Activated CD4-positive, alpha-beta T cell treated with anti-CD3 and anti-CD28 coated beads, Interleukin-2, amount 50 U/mL, for 16 hours (primary cell): ENCODE data around the gene YTHDF1.
"Not testable (repeated sequence)": the region's sequence is repeated elsewhere in the genome, so short reads cannot be mapped to it uniquely, and the experiment has no call there.

Experiments used
- DNase-seq: peaks from one replicate; pipeline ENCODE4 v3.0.0-alpha.2; 2020

YTHDF1 gene

GRCh38 chr20:63216041-63216848 is at the start of gene YTHDF1:
Gene YTHDF1 (minus strand): TSS chr20:63216131. CDS start chr20:63215892, 239 bp downstream.
- DNase-seq = peak; percentile 97

GRCh38 chr20:63264519-63264918 is 48.6 kb upstream of the YTHDF1 start:
- no peak for DNase-seq

- DNase-seq = no peak
Measured at GRCh38 chr20:63264000-63264399, 48.1 kb upstream of the YTHDF1 start.

- DNase-seq = no peak
Measured at GRCh38 chr20:63262836-63263235, 46.9 kb upstream of the YTHDF1 start.

- no peak for DNase-seq
Measured at GRCh38 chr20:63261795-63262528, 46.0 kb upstream of the YTHDF1 start.

GRCh38 chr20:63261060-63261794 is 45.3 kb upstream of the YTHDF1 start:
- no peak for DNase-seq

GRCh38 chr20:63260521-63260920 is 44.6 kb upstream of the YTHDF1 start:
- no peak for DNase-seq

GRCh38 chr20:63259734-63260460 is 44.0 kb upstream of the YTHDF1 start:
- no peak for DNase-seq

- no peak for DNase-seq
Measured at GRCh38 chr20:63258781-63259180, 42.9 kb upstream of the YTHDF1 start.

- DNase-seq = no peak
Measured at GRCh38 chr20:63257629-63258028, 41.7 kb upstream of the YTHDF1 start.

GRCh38 chr20:63256954-63257353 is 41.0 kb upstream of the YTHDF1 start:
- DNase-seq = no peak

- DNase-seq = no peak
Measured at GRCh38 chr20:63255931-63256704, 40.2 kb upstream of the YTHDF1 start.

- DNase-seq = no peak
Measured at GRCh38 chr20:63254606-63255384, 38.9 kb upstream of the YTHDF1 start.

GRCh38 chr20:63254232-63254605 is 38.3 kb upstream of the YTHDF1 start, which contains the start of gene NKAIN4:
Gene NKAIN4 (minus strand): TSS chr20:63254463. CDS start chr20:63254450, 13 bp downstream.
- no peak for DNase-seq

- DNase-seq = no peak
Measured at GRCh38 chr20:63253438-63254231, 37.7 kb upstream of the YTHDF1 start.

- DNase-seq = no peak
Measured at GRCh38 chr20:63253065-63253437, 37.1 kb upstream of the YTHDF1 start.

- no peak for DNase-seq
Measured at GRCh38 chr20:63252284-63252711, 36.4 kb upstream of the YTHDF1 start.

- not testable (repeated sequence) for DNase-seq
Measured at GRCh38 chr20:63251350-63251749, 35.4 kb upstream of the YTHDF1 start.

GRCh38 chr20:63249891-63250290 is 34.0 kb upstream of the YTHDF1 start:
- DNase-seq = no peak
